ENCODE measurements around the gene ARHGAP19.

Gene ARHGAP19

DNA sequence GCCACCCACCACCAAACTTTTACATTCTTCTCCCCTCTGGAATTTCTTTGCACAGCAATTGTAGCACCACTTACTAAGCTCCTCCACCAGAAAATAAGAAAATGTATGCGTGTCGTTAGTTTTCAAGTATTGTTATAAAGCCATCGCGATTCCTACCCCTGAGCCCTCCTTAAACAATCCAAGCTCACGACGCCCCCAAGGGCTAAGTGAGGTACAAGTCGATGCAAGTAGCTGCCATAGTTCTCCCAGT lies 40.8 kb upstream of the ARHGAP19 start:
- TF ChIP-seq EZH2phosphoT487 (conservative IDR thresholded peaks at IDR 0.05; ENCODE audit: low read length) (no peak), CTCF (IDR thresholded peaks at IDR 0.05; ENCODE audit: insufficient read depth, low read length, poor library complexity, severe bottlenecking) (no peak)
- no peaks in the 10 kb centered on the region for H3K36me3 ChIP-seq (ENCODE audit: low read length)
- H3F3A ChIP-seq (ENCODE audit: insufficient read depth): peaks cover 11% of the 10 kb centered on the region; the same call in 1 of the 2 replicates
- no peaks in the 10 kb centered on the region for H3K27me3 ChIP-seq (ENCODE audit: low read length)
- H3K4me3 ChIP-seq (ENCODE audit: insufficient read depth, low read length, poor library complexity, severe bottlenecking): peak overlapping the region; percentile 84
- H3K4me2 ChIP-seq (ENCODE audit: low read depth, low read length, poor library complexity, severe bottlenecking): peak overlapping the region; percentile 68
- no peaks in the 10 kb centered on the region for H4K20me1 ChIP-seq (ENCODE audit: low read depth, low read length)
- H3K79me2 ChIP-seq (ENCODE audit: insufficient read depth, low read length): no peaks in the 10 kb centered on the region
- H3K9me2 ChIP-seq (replicated peaks; ENCODE audit: insufficient read depth, low read length): no peaks in the 10 kb centered on the region
- peak overlapping the region; percentile 71 for H3K9ac ChIP-seq (ENCODE audit: low read length)
- peak overlapping the region; percentile 28 for H2AFZ ChIP-seq (ENCODE audit: low read depth, low read length, severe bottlenecking)
- H3K9me3 ChIP-seq (ENCODE audit: insufficient read depth, low read length): no peaks in the 10 kb centered on the region
- no peak overlapping the region for H3K27ac ChIP-seq (ENCODE audit: low read depth, low read length)

- no peaks in the 10 kb centered on the region for H3K9me3 ChIP-seq (ENCODE audit: insufficient read depth, low read length)
- H2AFZ ChIP-seq (ENCODE audit: low read depth, low read length, severe bottlenecking): no peak overlapping the region
- H4K20me1 ChIP-seq (ENCODE audit: low read depth, low read length): no peaks in the 10 kb centered on the region
- H3K9me2 ChIP-seq (replicated peaks; ENCODE audit: insufficient read depth, low read length): no peaks in the 10 kb centered on the region
- H3K79me2 ChIP-seq (ENCODE audit: insufficient read depth, low read length): no peaks in the 10 kb centered on the region
- H3F3A ChIP-seq (ENCODE audit: insufficient read depth): peaks cover 11% of the 10 kb centered on the region; the same call in 1 of the 2 replicates
- no peaks in the 10 kb centered on the region for H3K36me3 ChIP-seq (ENCODE audit: low read length)
- no peaks in the 10 kb centered on the region for H3K27me3 ChIP-seq (ENCODE audit: low read length)
- peak overlapping the region; percentile 84 for H3K4me3 ChIP-seq (ENCODE audit: insufficient read depth, low read length, poor library complexity, severe bottlenecking)
- no peak overlapping the region for H3K27ac ChIP-seq (ENCODE audit: low read depth, low read length)
- peak overlapping the region; percentile 71; the same call in 1 of the 2 replicates for H3K9ac ChIP-seq (ENCODE audit: low read length)
- H3K4me2 ChIP-seq (ENCODE audit: low read depth, low read length, poor library complexity, severe bottlenecking): peak overlapping the region; percentile 68
- no peak for TF ChIP-seq CTCF (IDR thresholded peaks at IDR 0.05; ENCODE audit: insufficient read depth, low read length, poor library complexity, severe bottlenecking)
- no peak for TF ChIP-seq EZH2phosphoT487 (conservative IDR thresholded peaks at IDR 0.05; ENCODE audit: low read length)
Measured at GRCh38 chr10:97332591-97333350, 40.3 kb upstream of the ARHGAP19 start.

GRCh38 chr10:97331153-97331703 lies 38.8 kb upstream of the ARHGAP19 start:
- H3K4me3 ChIP-seq (ENCODE audit: insufficient read depth, low read length, poor library complexity, severe bottlenecking): no peak overlapping the region
- no peak overlapping the region for H3K27ac ChIP-seq (ENCODE audit: low read depth, low read length)
- H2AFZ ChIP-seq (ENCODE audit: low read depth, low read length, severe bottlenecking): no peak overlapping the region
- peaks cover 5% of the 10 kb centered on the region; the same call in 1 of the 2 replicates for H3F3A ChIP-seq (ENCODE audit: insufficient read depth)
- H3K9me3 ChIP-seq (ENCODE audit: insufficient read depth, low read length): no peaks in the 10 kb centered on the region
- no peaks in the 10 kb centered on the region for H3K79me2 ChIP-seq (ENCODE audit: insufficient read depth, low read length)
- H3K9me2 ChIP-seq (replicated peaks; ENCODE audit: insufficient read depth, low read length): no peaks in the 10 kb centered on the region
- no peak overlapping the region for H3K9ac ChIP-seq (ENCODE audit: low read length)
- no peak overlapping the region for H3K4me2 ChIP-seq (ENCODE audit: low read depth, low read length, poor library complexity, severe bottlenecking)
- H3K27me3 ChIP-seq (ENCODE audit: low read length): no peaks in the 10 kb centered on the region
- no peak for TF ChIP-seq EZH2phosphoT487 (conservative IDR thresholded peaks at IDR 0.05; ENCODE audit: low read length)
- TF ChIP-seq CTCF (IDR thresholded peaks at IDR 0.05; ENCODE audit: insufficient read depth, low read length, poor library complexity, severe bottlenecking): no peak
- no peaks in the 10 kb centered on the region for H4K20me1 ChIP-seq (ENCODE audit: low read depth, low read length)
- H3K36me3 ChIP-seq (ENCODE audit: low read length): no peaks in the 10 kb centered on the region
